ENCODE measurements around the gene CEP63. TPM values are rescaled to one million over a fixed set of nuclear protein-coding genes. Genes with fewer than 3 reads are reported as not detected.

Gene CEP63
- total and polyA plus RNA-seq, 2 experiments from 2014 or later, result 15.8 to 237 TPM

DNA sequence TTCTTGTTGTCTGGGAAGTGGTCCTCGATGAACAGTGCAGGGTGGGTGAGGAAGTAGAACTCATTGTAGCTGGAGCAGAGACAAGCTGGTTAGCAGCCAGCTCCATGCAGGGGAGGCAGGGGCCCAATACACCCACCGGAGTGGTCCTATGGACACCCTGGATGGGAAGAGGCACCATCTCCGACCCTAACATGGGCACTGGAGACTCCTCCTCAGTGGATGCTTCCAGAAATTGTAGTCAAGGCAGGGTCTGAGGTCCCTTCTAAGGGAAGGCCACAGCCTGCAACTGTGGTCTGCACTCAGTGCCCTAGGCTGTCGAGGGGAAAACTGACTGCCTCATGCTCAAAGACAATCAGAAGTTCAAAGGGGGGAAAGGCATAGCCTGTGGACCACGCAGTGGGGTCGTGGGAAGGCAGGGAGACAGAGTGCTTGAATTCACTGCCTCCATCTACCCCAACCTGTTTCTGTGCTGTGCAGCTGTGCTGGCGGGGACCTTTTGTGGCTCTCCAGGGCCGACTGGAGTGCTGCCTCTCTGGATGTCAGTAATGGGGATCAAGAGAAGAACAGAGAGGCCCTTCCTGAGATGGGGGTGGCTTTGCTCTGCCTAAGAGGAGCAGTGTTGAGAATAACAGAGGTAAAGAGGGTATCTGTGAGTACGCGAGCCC is 123.0 kb downstream of the CEP63 start:
- Histone ChIP-seq H3K9me3 (ENCODE audit: low read depth) (no peaks in the 10 kb centered on the region), H3K4me3 (no peak overlapping the region), H2AFZ (no peak overlapping the region), H3K4me1 (ENCODE audit: insufficient read depth) (no peaks in the 10 kb centered on the region), H3K79me2 (no peaks in the 10 kb centered on the region), H3K36me3 (replicated peaks; ENCODE audit: insufficient read depth, low read depth) (no peaks in the 10 kb centered on the region), H3K27ac (no peak overlapping the region), H4K20me1 (ENCODE audit: insufficient read depth, poor library complexity, severe bottlenecking) (no peaks in the 10 kb centered on the region), H3K9me2 (replicated peaks; ENCODE audit: insufficient read depth) (no peaks in the 10 kb centered on the region), H3K4me2 (no peak overlapping the region), H3K27me3 (no peaks in the 10 kb centered on the region)
- no peak for DNase-seq (ENCODE audit: low spot score)
- TF ChIP-seq EZH2 (IDR thresholded peaks at IDR 0.05; ENCODE audit: borderline replicate concordance), result no peak
- TF ChIP-seq EZH2phosphoT487 (IDR thresholded peaks at IDR 0.05; ENCODE audit: low read depth, severe bottlenecking, unreplicated experiment), result no peak
- TF ChIP-seq, protein P1, sequence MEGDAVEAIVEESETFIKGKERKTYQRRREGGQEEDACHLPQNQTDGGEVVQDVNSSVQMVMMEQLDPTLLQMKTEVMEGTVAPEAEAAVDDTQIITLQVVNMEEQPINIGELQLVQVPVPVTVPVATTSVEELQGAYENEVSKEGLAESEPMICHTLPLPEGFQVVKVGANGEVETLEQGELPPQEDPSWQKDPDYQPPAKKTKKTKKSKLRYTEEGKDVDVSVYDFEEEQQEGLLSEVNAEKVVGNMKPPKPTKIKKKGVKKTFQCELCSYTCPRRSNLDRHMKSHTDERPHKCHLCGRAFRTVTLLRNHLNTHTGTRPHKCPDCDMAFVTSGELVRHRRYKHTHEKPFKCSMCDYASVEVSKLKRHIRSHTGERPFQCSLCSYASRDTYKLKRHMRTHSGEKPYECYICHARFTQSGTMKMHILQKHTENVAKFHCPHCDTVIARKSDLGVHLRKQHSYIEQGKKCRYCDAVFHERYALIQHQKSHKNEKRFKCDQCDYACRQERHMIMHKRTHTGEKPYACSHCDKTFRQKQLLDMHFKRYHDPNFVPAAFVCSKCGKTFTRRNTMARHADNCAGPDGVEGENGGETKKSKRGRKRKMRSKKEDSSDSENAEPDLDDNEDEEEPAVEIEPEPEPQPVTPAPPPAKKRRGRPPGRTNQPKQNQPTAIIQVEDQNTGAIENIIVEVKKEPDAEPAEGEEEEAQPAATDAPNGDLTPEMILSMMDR (IDR thresholded peaks at IDR 0.05; ENCODE audit: poor library complexity), result no peak
- whole genome bisulfite sequencing (ENCODE audit: low lambda C conversion rate, missing lambda C conversion rate), result 89% methylated on average over 10 of the region's 10 CpGs

DNA sequence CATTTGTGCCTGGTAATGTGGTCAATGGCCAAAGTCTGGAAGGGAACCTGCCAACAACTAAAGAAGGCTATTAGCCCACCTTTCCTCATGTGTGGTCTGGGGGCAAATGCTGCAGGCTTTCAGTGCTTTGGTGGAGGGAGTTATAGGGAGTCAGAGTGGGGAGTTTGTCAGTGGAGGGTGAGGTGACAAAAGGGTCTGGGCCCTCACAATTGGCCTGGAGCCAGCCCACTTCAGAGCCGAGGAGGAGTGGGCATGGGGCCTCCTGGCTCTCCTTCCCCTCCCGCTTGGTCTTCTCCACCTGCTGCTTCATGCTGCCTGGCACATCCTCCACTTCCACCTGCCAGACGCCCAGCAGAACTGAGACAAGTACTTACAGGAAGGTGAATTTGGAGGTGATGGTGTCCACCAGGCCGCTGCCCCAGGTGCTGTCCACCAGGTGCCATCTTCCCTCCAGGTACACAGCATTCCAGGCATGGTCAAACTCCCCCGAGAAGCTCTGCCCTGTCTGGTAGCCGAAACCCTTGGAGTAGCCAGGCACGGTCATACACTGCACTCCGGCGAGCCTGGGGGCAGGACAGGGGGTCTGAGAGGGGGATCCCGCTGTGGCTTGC is 124.1 kb downstream of the CEP63 start:
- Histone ChIP-seq H2AFZ (no peak overlapping the region), H3K27me3 (no peaks in the 10 kb centered on the region), H4K20me1 (ENCODE audit: insufficient read depth, poor library complexity, severe bottlenecking) (no peaks in the 10 kb centered on the region), H3K9me3 (ENCODE audit: low read depth) (no peaks in the 10 kb centered on the region), H3K4me3 (no peak overlapping the region), H3K9me2 (replicated peaks; ENCODE audit: insufficient read depth) (no peaks in the 10 kb centered on the region), H3K79me2 (no peaks in the 10 kb centered on the region), H3K4me2 (no peak overlapping the region), H3K36me3 (replicated peaks; ENCODE audit: insufficient read depth, low read depth) (no peaks in the 10 kb centered on the region), H3K27ac (no peak overlapping the region), H3K4me1 (ENCODE audit: insufficient read depth) (no peaks in the 10 kb centered on the region)
- WGBS (ENCODE audit: low lambda C conversion rate, missing lambda C conversion rate), result 72% methylated on average over 10 of the region's 10 CpGs
- DNase-seq (ENCODE audit: low spot score), result no peak
- no peak for TF ChIP-seq EZH2phosphoT487 (IDR thresholded peaks at IDR 0.05; ENCODE audit: low read depth, severe bottlenecking, unreplicated experiment)

DNA sequence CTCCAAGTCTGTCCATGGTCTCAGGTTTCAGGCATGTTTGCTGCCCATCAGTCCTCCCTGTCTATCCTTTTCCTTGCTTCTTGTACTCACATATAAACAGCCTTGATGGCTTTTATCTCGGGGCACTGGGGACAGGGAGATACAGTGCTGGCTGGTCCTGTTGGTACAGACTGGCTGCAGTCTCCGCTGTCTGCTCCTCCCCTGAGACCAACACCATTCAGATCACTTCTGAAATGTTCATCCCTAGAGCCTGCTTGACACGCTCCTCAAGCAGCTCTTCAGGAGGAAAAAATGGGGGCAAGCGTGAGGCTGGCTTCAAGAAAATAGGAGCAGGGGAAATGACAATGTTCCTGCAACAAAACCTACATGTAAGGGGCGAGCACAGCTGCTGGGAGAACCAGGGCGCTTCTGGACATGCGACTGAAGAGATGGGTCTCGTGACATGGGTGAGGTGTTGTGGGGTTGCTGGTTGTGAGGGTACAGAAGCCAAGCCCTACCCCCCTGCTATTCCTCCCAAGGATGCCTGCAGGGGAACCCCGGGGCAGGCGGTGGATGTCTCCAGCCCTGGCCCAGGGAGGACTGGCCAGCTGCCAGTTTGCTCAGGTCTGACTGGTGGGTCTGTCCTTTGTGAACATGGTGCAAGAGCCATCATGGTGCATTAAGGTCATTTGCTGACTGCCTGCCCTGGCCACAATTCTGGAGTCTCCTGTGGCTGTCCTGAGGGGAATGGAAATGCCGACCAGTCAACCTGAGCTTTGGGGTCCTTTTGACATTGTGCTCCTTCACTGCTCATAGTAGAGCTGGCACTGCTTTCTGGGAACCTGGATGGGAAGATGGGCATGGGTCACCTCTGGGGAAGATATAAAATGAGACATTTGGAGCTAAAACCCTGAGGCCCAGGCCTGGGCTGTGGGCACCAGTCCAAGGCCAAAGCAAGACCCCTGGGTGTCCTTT is 124.9 kb downstream of the CEP63 start:
- WGBS (ENCODE audit: low lambda C conversion rate, missing lambda C conversion rate), result 81% methylated on average over 11 of the region's 11 CpGs
- Histone ChIP-seq H3K27ac (no peak overlapping the region), H3K79me2 (no peaks in the 10 kb centered on the region), H3K9me2 (replicated peaks; ENCODE audit: insufficient read depth) (no peaks in the 10 kb centered on the region), H3K36me3 (replicated peaks; ENCODE audit: insufficient read depth, low read depth) (no peaks in the 10 kb centered on the region), H3K9me3 (ENCODE audit: low read depth) (no peaks in the 10 kb centered on the region), H2AFZ (no peak overlapping the region), H3K4me2 (no peak overlapping the region), H3K4me1 (ENCODE audit: insufficient read depth) (no peaks in the 10 kb centered on the region), H3K4me3 (no peak overlapping the region), H3K27me3 (no peaks in the 10 kb centered on the region), H4K20me1 (ENCODE audit: insufficient read depth, poor library complexity, severe bottlenecking) (no peaks in the 10 kb centered on the region)
- no peak for DNase-seq (ENCODE audit: low spot score)
- TF ChIP-seq EZH2phosphoT487 (IDR thresholded peaks at IDR 0.05; ENCODE audit: low read depth, severe bottlenecking, unreplicated experiment), result no peak
- TF ChIP-seq, protein P1 (IDR thresholded peaks at IDR 0.05; ENCODE audit: poor library complexity), result no peak
- TF ChIP-seq EZH2 (IDR thresholded peaks at IDR 0.05; ENCODE audit: borderline replicate concordance), result no peak

Data from hepatocyte (in vitro differentiated cells).